B cell (primary cell): ENCODE measurements around the gene HK2. TPM values are rescaled to one million over a fixed set of nuclear protein-coding genes. Genes with fewer than 3 reads are reported as not detected.
A peak's percentile ranks its signal among the peaks of the same experiment; 100 is the strongest.

Experiments
- ATAC-seq: fragments of 200-7000 bp; cut with Tn5 transposase; one replicate; pipeline ENCODE4 v1.10.0; 2021; ENCODE audit warnings: low read depth, mild to moderate bottlenecking, moderate number of reproducible peaks, moderate library complexity
- CTCF ChIA-PET: fragments of 350-600 bp; sonication (Branson Sonifier 250); formaldehyde crosslinking; loops from one replicate; lab custom pipeline; 2021; ENCODE audit warnings: antibody characterized with exemption, inconsistent platforms; lab: Charles Lee
- POLR2A ChIA-PET: fragments of 350-600 bp; sonication (Branson Sonifier 250); formaldehyde crosslinking; loops from one replicate; lab custom pipeline; 2021; ENCODE audit warnings: antibody characterized with exemption; lab: Charles Lee
- DNase-seq: peaks from one replicate; pipeline ENCODE4 v3.0.0; 2013
- H2AFZ ChIP-seq: 2 replicates; pipeline ENCODE4 v1.6.1; 2012; ENCODE audit warnings: mild to moderate bottlenecking, low read depth, low read length; ENCODE audit not compliant: insufficient read depth, poor library complexity, severe bottlenecking
- H3K27ac ChIP-seq, 2 donors: 1 replicate in 1 of 2; 2 replicates in 1 of 2; pipeline ENCODE4 v1.5.1; 2012 to 2013; ENCODE audit warnings: low read length in 2 of 2, mild to moderate bottlenecking in 2 of 2, moderate library complexity in 1 of 2
- H3K27me3 ChIP-seq, 4 experiments: fragments of 200-600 bp in 1 of 4; sonication (generic) in 1 of 4; replicated peaks in 1 of 4; 1 replicate in 2 of 4; 2 replicates in 2 of 4; pipeline versions ENCODE4 v1.6.1 to v1.7.0; 2013 to 2016; ENCODE audit warnings: low read length in 3 of 4, mild to moderate bottlenecking in 2 of 4, mixed read lengths in 1 of 4, moderate library complexity in 1 of 4; ENCODE audit not compliant: insufficient read depth in 4 of 4, control insufficient read depth in 3 of 4; ENCODE audit errors: control extremely low read depth in 1 of 4
- H3K36me3 ChIP-seq, 2 experiments: replicated peaks in 1 of 2; 1 replicate in 1 of 2; 2 replicates in 1 of 2; pipeline versions ENCODE4 v1.6.1 to v1.7.1; 2013; ENCODE audit warnings: low read length in 1 of 2; ENCODE audit not compliant: insufficient read depth in 2 of 2, control insufficient read depth in 1 of 2; ENCODE audit errors: control extremely low read depth in 1 of 2, extremely low read depth in 1 of 2
- H3K4me1 ChIP-seq, 2 donors: fragments of 200-600 bp in 1 of 2; sonication (generic) in 1 of 2; 1 replicate in 1 of 2; 2 replicates in 1 of 2; pipeline versions ENCODE4 v1.5.1 to v1.6.1; 2013 to 2017; ENCODE audit warnings: low read length in 2 of 2; ENCODE audit not compliant: control insufficient read depth in 2 of 2, insufficient read depth in 2 of 2
- H3K4me2 ChIP-seq: replicated peaks from 2 replicates; pipeline ENCODE3; 2012; ENCODE audit warnings: mild to moderate bottlenecking, low read depth, low read length; ENCODE audit not compliant: poor library complexity, severe bottlenecking
- H3K4me3 ChIP-seq, 5 experiments: fragments of 200-600 bp in 1 of 5; sonication (generic) in 1 of 5; 1 replicate in 3 of 5; 2 replicates in 2 of 5; pipeline versions ENCODE4 v1.5.1 to v1.7.0; 2011 to 2016; ENCODE audit warnings: low read length in 4 of 5, mild to moderate bottlenecking in 4 of 5, low read depth in 2 of 5, control low read depth in 1 of 5, moderate library complexity in 1 of 5; ENCODE audit not compliant: insufficient read depth in 1 of 5; ENCODE audit errors: control extremely low read depth in 1 of 5, extremely low read depth in 1 of 5
- H3K79me2 ChIP-seq: fragments of 200-600 bp; sonication (generic); one replicate; pipeline ENCODE4 v1.6.0; 2016; ENCODE audit warnings: low read length; ENCODE audit not compliant: control insufficient read depth, insufficient read depth
- H3K9ac ChIP-seq: fragments of 200-600 bp; sonication (generic); 2 replicates; pipeline ENCODE4 v1.6.1; 2017; ENCODE audit warnings: mild to moderate bottlenecking, low read length, moderate library complexity
- H3K9me3 ChIP-seq, 3 donors: one replicate each; pipeline versions ENCODE4 v1.6.1 to v1.7.1; 2013; ENCODE audit warnings: low read length in 2 of 3; ENCODE audit not compliant: control insufficient read depth in 2 of 3, insufficient read depth in 1 of 3; ENCODE audit errors: control extremely low read depth in 1 of 3
- H4K20me1 ChIP-seq: 2 replicates; pipeline ENCODE4 v1.6.0; 2012; ENCODE audit warnings: mild to moderate bottlenecking, low read length; ENCODE audit not compliant: insufficient read depth, control insufficient read depth, poor library complexity, severe bottlenecking
- H3K27ac Mint-ChIP-seq: one replicate; pipeline ENCODE4 v1.8.0; 2021; ENCODE audit warnings: mixed read lengths
- H3K27me3 Mint-ChIP-seq: one replicate; pipeline ENCODE4 v1.8.0; 2021; ENCODE audit warnings: mixed read lengths
- H3K4me1 Mint-ChIP-seq: one replicate; pipeline ENCODE4 v1.8.0; 2021; ENCODE audit warnings: mixed read lengths
- H3K4me3 Mint-ChIP-seq: one replicate; pipeline ENCODE4 v1.8.0; 2021; ENCODE audit warnings: mixed read lengths
- H3K9me3 Mint-ChIP-seq: one replicate; pipeline ENCODE4 v1.8.0; 2022; ENCODE audit warnings: mixed read lengths; ENCODE audit not compliant: insufficient read depth
- CTCF ChIP-seq: fragments of 200-600 bp; IDR thresholded peaks from one replicate; pipeline ENCODE4 v1.8.0; 2022; ENCODE audit warnings: antibody characterized with exemption, mild to moderate bottlenecking
- EZH2 ChIP-seq: IDR thresholded peaks from 2 replicates; pipeline ENCODE4 v1.6.1; 2012; ENCODE audit warnings: borderline replicate concordance, low read depth, mild to moderate bottlenecking, moderate library complexity, low read length; ENCODE audit not compliant: insufficient read depth, poor library complexity, severe bottlenecking
- WGBS: methylation state at CpG from one replicate; pipeline ENCODE4 v1.1.5; 2013; ENCODE audit warnings: missing lambda C conversion rate; ENCODE audit not compliant: insufficient coverage; 5-methylcytosine and 5-hydroxymethylcytosine counted together
- intact Hi-C: fragments of 100-400 bp; cut with micrococcal nuclease; formaldehyde crosslinking; loops from one replicate; pipeline ENCODE4 v1.10.0; 2022
- polyA plus RNA-seq: library from polyadenylated mRNA; depleted of rRNA; stranded (reverse); fragments of >200 nt; gene quantifications from 2 replicates; pipeline ENCODE4 v1.2.3, GENCODE V29; 2012
- total RNA-seq, 2 donors: library from RNA; stranded (reverse); fragments of 120-200 nt in 1 of 2; gene quantifications; 1 replicate in 1 of 2; 2 replicates in 1 of 2; pipeline versions ENCODE4 v1.2.3 to v1.2.4, GENCODE V29; 2013 to 2022

The HK2 gene
- total and polyA plus RNA-seq, 2 donors (not counting 1 experiment from before 2014, with no cell fraction given): 5.0 to 5.7 TPM

- Histone ChIP-seq H3K4me2 (peak overlapping the region; percentile 71), H3K27me3 (peaks cover 0 to 6% (median 0%) of the 10 kb centered on the region in 4 experiments), H3K27ac (no peak overlapping the region), H3K4me1 (peaks cover 3 to 7% of the 10 kb centered on the region in 2 donors), H3K9me3 (peaks cover 0 to 10% (median 0%) of the 10 kb centered on the region in 3 donors), H2AFZ (peak overlapping the region; percentile 75), H4K20me1 (no peaks in the 10 kb centered on the region), H3K9ac (peak overlapping the region; percentile 45), H3K79me2 (no peaks in the 10 kb centered on the region), H3K4me3 (peak overlapping the region in 1 of 5 experiments; percentile 21), H3K36me3 (no peaks in the 10 kb centered on the region)
- ChIA-PET POLR2A (no interaction called here), CTCF (interaction anchor here (0.6 to 4.1 kb wide), 22 partner anchors 8 to 709 kb away, joined by 3 to 27 read pairs (median 6); partner anchors contain the start of gene TACR1)
- peak; percentile 88 for ATAC-seq
- Mint-ChIP-seq H3K27me3 (peaks cover 18% of the 10 kb centered on the region), H3K4me3 (peak overlapping the region; percentile 68), H3K9me3 (no peaks in the 10 kb centered on the region), H3K27ac (peak overlapping the region; percentile 15), H3K4me1 (peaks cover 27% of the 10 kb centered on the region)
- TF ChIP-seq EZH2 (no peak), CTCF (peak; percentile 96)
- intact Hi-C loops: loop anchor here (1.0 to 10.0 kb wide), 6 partner anchors 145 to 708 kb away; partner anchors contain the start of gene TACR1
- peak; percentile 79 for DNase-seq
- WGBS: 6% methylated on average over 33 of the region's 34 CpGs
Measured at GRCh38 chr2:74919827-74920226, 85.9 kb downstream of the HK2 start.

- Histone ChIP-seq H3K79me2 (no peaks in the 10 kb centered on the region), H4K20me1 (no peaks in the 10 kb centered on the region), H3K4me3 (no peak overlapping the region), H3K4me2 (no peak overlapping the region), H3K27ac (no peak overlapping the region), H3K9me3 (peaks cover 0 to 10% (median 0%) of the 10 kb centered on the region in 3 donors), H3K4me1 (peaks cover 3 to 7% of the 10 kb centered on the region in 2 donors), H3K27me3 (no peaks in the 10 kb centered on the region), H3K9ac (no peak overlapping the region), H3K36me3 (no peaks in the 10 kb centered on the region), H2AFZ (no peak overlapping the region)
- Mint-ChIP-seq H3K9me3 (no peaks in the 10 kb centered on the region), H3K4me1 (peaks cover 27% of the 10 kb centered on the region), H3K27ac (no peak overlapping the region), H3K27me3 (peaks cover 12% of the 10 kb centered on the region), H3K4me3 (no peak overlapping the region)
- WGBS: 100% methylated on average over 1 of the region's 2 CpGs
- ChIA-PET POLR2A (no interaction called here), CTCF (interaction anchor here (1.2 to 4.1 kb wide), 6 partner anchors 13 to 708 kb away, joined by 3 to 27 read pairs (median 12); partner anchors contain the start of gene TACR1)
- DNase-seq (no peak), ATAC-seq (no peak)
- intact Hi-C loops: loop anchor here (10.0 kb wide), 1 partner anchor 274 kb away; the partner anchor contains the start of gene TACR1
- TF ChIP-seq EZH2: no peak
- TF ChIP-seq CTCF: no peak
Measured at GRCh38 chr2:74921236-74921736, 87.4 kb downstream of the HK2 start.
